ENCODE data around the gene ZFAND3.

DNA sequence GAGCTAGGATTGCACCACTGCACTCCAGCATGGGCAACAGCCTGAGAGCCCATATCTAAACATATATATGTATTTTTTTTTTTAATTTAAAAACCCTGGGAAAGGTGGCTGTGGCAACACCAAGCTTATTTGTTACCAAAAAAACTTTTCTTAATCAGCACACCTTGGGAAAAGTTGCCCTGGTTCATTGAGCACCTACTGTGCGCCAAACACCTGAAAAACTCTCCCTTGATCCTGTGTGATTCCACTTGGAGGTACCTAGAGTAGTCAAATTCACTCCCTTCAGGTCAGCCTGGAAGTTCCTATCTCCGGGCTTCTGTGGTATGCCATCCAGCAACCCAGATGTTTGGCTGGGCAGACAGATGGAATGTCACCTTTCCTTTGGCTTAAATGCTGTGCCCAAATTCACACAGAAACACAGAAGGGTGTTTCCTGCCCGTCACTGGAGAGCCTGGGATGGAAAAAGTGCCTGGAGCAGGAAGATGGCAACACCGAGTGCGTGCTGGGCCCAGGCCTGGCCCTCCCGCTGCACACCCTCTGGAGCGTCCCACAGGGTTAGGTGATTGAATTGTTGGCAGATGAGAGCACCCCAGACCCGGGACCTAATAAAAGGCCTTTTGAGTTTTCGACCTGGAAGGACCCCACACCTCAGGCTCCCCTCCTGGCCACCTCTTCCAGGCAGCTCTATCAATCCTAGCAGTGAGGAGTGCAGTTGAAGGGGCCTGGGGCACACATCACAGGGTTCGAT lies 337.5 kb downstream of the ZFAND3 start:
- TF ChIP-seq, protein P1, sequence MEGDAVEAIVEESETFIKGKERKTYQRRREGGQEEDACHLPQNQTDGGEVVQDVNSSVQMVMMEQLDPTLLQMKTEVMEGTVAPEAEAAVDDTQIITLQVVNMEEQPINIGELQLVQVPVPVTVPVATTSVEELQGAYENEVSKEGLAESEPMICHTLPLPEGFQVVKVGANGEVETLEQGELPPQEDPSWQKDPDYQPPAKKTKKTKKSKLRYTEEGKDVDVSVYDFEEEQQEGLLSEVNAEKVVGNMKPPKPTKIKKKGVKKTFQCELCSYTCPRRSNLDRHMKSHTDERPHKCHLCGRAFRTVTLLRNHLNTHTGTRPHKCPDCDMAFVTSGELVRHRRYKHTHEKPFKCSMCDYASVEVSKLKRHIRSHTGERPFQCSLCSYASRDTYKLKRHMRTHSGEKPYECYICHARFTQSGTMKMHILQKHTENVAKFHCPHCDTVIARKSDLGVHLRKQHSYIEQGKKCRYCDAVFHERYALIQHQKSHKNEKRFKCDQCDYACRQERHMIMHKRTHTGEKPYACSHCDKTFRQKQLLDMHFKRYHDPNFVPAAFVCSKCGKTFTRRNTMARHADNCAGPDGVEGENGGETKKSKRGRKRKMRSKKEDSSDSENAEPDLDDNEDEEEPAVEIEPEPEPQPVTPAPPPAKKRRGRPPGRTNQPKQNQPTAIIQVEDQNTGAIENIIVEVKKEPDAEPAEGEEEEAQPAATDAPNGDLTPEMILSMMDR (conservative IDR thresholded peaks at IDR 0.05 in 1 of 2, IDR thresholded peaks at IDR 0.05 in 1 of 2; ENCODE audit: low read depth in 1 of 2, low read length in 2 of 2) = no peak
- TF ChIP-seq EZH2 (IDR thresholded peaks at IDR 0.05; ENCODE audit: low read length, missing control alignments) = no peak

Measured in fibroblast of lung (primary cell).